ENCODE results near the gene PIGZ. TPM values are rescaled to one million over a fixed set of nuclear protein-coding genes. Genes with fewer than 3 reads are reported as not detected.

Gene PIGZ
- total RNA-seq, 1 donor from 2014 or later, result 3.6 TPM

GRCh38 chr3:196988241-196989029 is 19.8 kb upstream of the PIGZ start:
- ATAC-seq (no peak), DNase-seq (peak; percentile 22)
- no peak overlapping the region for H3K4me3 ChIP-seq
- peaks cover 3% of the 10 kb centered on the region for H3K27me3 ChIP-seq
- H3K4me1 ChIP-seq, result no peaks in the 10 kb centered on the region
- H3K9me3 ChIP-seq, result no peaks in the 10 kb centered on the region
- intact Hi-C loops (cut with DNase I), result no loop called here
- TF ChIP-seq CTCF (IDR thresholded peaks at IDR 0.05), result no peak
- H3K36me3 ChIP-seq, result no peaks in the 10 kb centered on the region
- no peak overlapping the region for H3K27ac ChIP-seq

- Histone ChIP-seq H3K36me3 (no peaks in the 10 kb centered on the region), H3K4me3 (no peak overlapping the region), H3K4me1 (no peaks in the 10 kb centered on the region), H3K27ac (no peak overlapping the region), H3K27me3 (peaks cover 3% of the 10 kb centered on the region), H3K9me3 (no peaks in the 10 kb centered on the region)
- intact Hi-C loops (cut with DNase I), result no loop called here
- TF ChIP-seq CTCF (IDR thresholded peaks at IDR 0.05), result no peak
- no peak for ATAC-seq
- no peak for DNase-seq
Measured at GRCh38 chr3:196987022-196987421, 18.4 kb upstream of the PIGZ start.

- peaks cover 3% of the 10 kb centered on the region for H3K27me3 ChIP-seq
- no peak for ATAC-seq
- peak; percentile 30 for DNase-seq
- no peak for TF ChIP-seq CTCF (IDR thresholded peaks at IDR 0.05)
- H3K9me3 ChIP-seq, result no peaks in the 10 kb centered on the region
- no peaks in the 10 kb centered on the region for H3K36me3 ChIP-seq
- H3K27ac ChIP-seq, result no peak overlapping the region
- H3K4me1 ChIP-seq, result no peaks in the 10 kb centered on the region
- no peak overlapping the region for H3K4me3 ChIP-seq
- intact Hi-C loops (cut with DNase I), result no loop called here
Measured at GRCh38 chr3:196985954-196986885, 17.6 kb upstream of the PIGZ start.

- H3K27me3 ChIP-seq, result peaks cover 3% of the 10 kb centered on the region
- H3K4me1 ChIP-seq, result no peaks in the 10 kb centered on the region
- H3K9me3 ChIP-seq, result no peaks in the 10 kb centered on the region
- no peak overlapping the region for H3K4me3 ChIP-seq
- DNase-seq, result peak; percentile 27
- intact Hi-C loops (cut with DNase I), result no loop called here
- no peak overlapping the region for H3K27ac ChIP-seq
- no peak for ATAC-seq
- no peaks in the 10 kb centered on the region for H3K36me3 ChIP-seq
- no peak for TF ChIP-seq CTCF (IDR thresholded peaks at IDR 0.05)
Measured at GRCh38 chr3:196985298-196985697, 16.7 kb upstream of the PIGZ start.

- Histone ChIP-seq H3K4me3 (no peak overlapping the region), H3K9me3 (no peaks in the 10 kb centered on the region), H3K4me1 (no peaks in the 10 kb centered on the region), H3K27ac (no peak overlapping the region), H3K27me3 (peaks cover 3% of the 10 kb centered on the region), H3K36me3 (no peaks in the 10 kb centered on the region)
- intact Hi-C loops (cut with DNase I), result no loop called here
- TF ChIP-seq CTCF (IDR thresholded peaks at IDR 0.05), result no peak
- DNase-seq (no peak), ATAC-seq (no peak)
Measured at GRCh38 chr3:196983186-196983585, 14.6 kb upstream of the PIGZ start.
